H1 (cell line): ENCODE data around the gene UBD. TPM values are rescaled to one million over a fixed set of nuclear protein-coding genes. Genes with fewer than 3 reads are reported as not detected.

Experiments
- polyA plus RNA-seq, 7 experiments: library from polyadenylated mRNA; depleted of rRNA in 3 of 7; stranded (reverse) in 5 of 7; unstranded in 2 of 7; fragments of >200 nt in 5 of 7; fragments of 200-250 nt in 2 of 7; gene quantifications; 1 replicate in 5 of 7; 2 replicates in 1 of 7; 4 replicates in 1 of 7; pipeline versions ENCODE4 v1.2.1 to v1.2.3, GENCODE V29; 2011 to 2013; ENCODE audit warnings: missing spikeins in 2 of 7, mixed read lengths in 2 of 7
- small RNA-seq: library from polyadenylated mRNA; stranded (forward); fragments of <200 nt; extraction: miRNeasy Mini kit (QIAGEN cat#:217004); gene quantifications from one replicate; pipeline ENCODE3, GENCODE V24; 2013; ENCODE audit not compliant: insufficient read depth
- total RNA-seq: library from RNA; stranded (reverse); fragmentation: NEBNext Ultra II Directional; extraction: Animal tissue kit (Norgen Biotek cat#: 25700); gene quantifications from 2 replicates; pipeline ENCODE4 v1.2.1, GENCODE V29; 2021

The UBD gene
- total and polyA plus RNA-seq, 2 of the 8 experiments (the other 6 are each of a cell fraction or from before 2014, with no cell fraction given) = 0.23 TPM; not detected in 1

Small RNA genes lying within 50 kb of the gene (small RNA-seq; reads per million reads assigned to genes)
- not detected for gene SNORD32B
- gene TMEM183AP1 = not detected

Other genes starting within 250 kb of the UBD start
- gene OR5V1, start 190.9 kb downstream of the UBD start, total RNA-seq = not detected in 2 replicates
- not detected in 2 replicates for gene OR5V1, start 190.9 kb downstream of the UBD start, polyA plus RNA-seq (2011; rRNA removed)
- gene OR12D3, start 184.4 kb downstream of the UBD start, total RNA-seq = not detected in 2 replicates
- gene OR12D3, start 184.4 kb downstream of the UBD start, polyA plus RNA-seq (2011; rRNA removed) = not detected in 2 replicates
- not detected in 2 replicates for gene OR12D2, start 164.1 kb downstream of the UBD start, total RNA-seq
- not detected in 2 replicates for gene OR12D2, start 164.1 kb downstream of the UBD start, polyA plus RNA-seq (2011; rRNA removed)
- not detected in 2 replicates for gene OR12D1, start 144.8 kb downstream of the UBD start, total RNA-seq
- not detected in 2 replicates for gene OR12D1, start 144.8 kb downstream of the UBD start, polyA plus RNA-seq (2011; rRNA removed)
- gene OR10C1, start 120.4 kb downstream of the UBD start, total RNA-seq = not detected in 2 replicates
- gene OR10C1, start 120.4 kb downstream of the UBD start, polyA plus RNA-seq (2011; rRNA removed) = not detected in 2 replicates
- gene OR11A1, start 102.7 kb downstream of the UBD start, total RNA-seq = not detected in 2 replicates
- not detected in 2 replicates for gene OR11A1, start 102.7 kb downstream of the UBD start, polyA plus RNA-seq (2011; rRNA removed)
- gene OR2H1, start 102.6 kb downstream of the UBD start, total RNA-seq = not detected in 2 replicates
- gene OR2H1, start 102.6 kb downstream of the UBD start, polyA plus RNA-seq (2011; rRNA removed) = not detected in 2 replicates
- gene MAS1L, start 71.8 kb downstream of the UBD start, total RNA-seq = not detected in 2 replicates
- gene MAS1L, start 71.8 kb downstream of the UBD start, polyA plus RNA-seq (2011; rRNA removed) = not detected in 2 replicates
- gene OR2H2, start 25.4 kb upstream of the UBD start, total RNA-seq = not detected in 2 replicates
- not detected in 2 replicates for gene OR2H2, start 25.4 kb upstream of the UBD start, polyA plus RNA-seq (2011; rRNA removed)
- gene GABBR1, start 73.5 kb upstream of the UBD start, total RNA-seq = 67.8 and 75.9 TPM in 2 replicates
- 78.3 and 86.7 TPM in 2 replicates for gene GABBR1, start 73.5 kb upstream of the UBD start, polyA plus RNA-seq (2011; rRNA removed)
- 0.31 and 0.86 TPM in 2 replicates for gene MOG, start 97.4 kb upstream of the UBD start, total RNA-seq
- gene MOG, start 97.4 kb upstream of the UBD start, polyA plus RNA-seq (2011; rRNA removed) = 0.17 and 0.19 TPM in 2 replicates
- 1.2 TPM in 2 replicates for gene ZFP57, start 121.4 kb upstream of the UBD start, total RNA-seq
- gene ZFP57, start 121.4 kb upstream of the UBD start, polyA plus RNA-seq (2011; rRNA removed) = 0.85 and 1.0 TPM in 2 replicates
- gene HLA-F, start 163.7 kb upstream of the UBD start, total RNA-seq = 6.5 and 9.6 TPM in 2 replicates
- gene HLA-F, start 163.7 kb upstream of the UBD start, polyA plus RNA-seq (2011; rRNA removed) = 8.9 and 11.7 TPM in 2 replicates